Muscle of back (tissue), 11 donors: ENCODE measurements around the gene SLC27A5. TPM values are rescaled to one million over a fixed set of nuclear protein-coding genes. Genes with fewer than 3 reads are reported as not detected.
"Not testable (repeated sequence)": the region's sequence is repeated elsewhere in the genome, so short reads cannot be mapped to it uniquely, and the experiment has no call there.

Experiments used
- DNase-seq, 3 donors: peaks; one replicate each; pipeline versions ENCODE4 v3.0.0 to v3.0.0-alpha.2; 2013
- polyA plus RNA-seq, 10 donors: library from polyadenylated mRNA; unstranded; fragments of 120-200 nt; gene quantifications; one replicate each; pipeline ENCODE4 v1.2.1, GENCODE V29; 2013; ENCODE audit not compliant: insufficient read length in 10 of 10

SLC27A5 gene
- polyA plus RNA-seq, 10 donors, result 2.4 to 5.5 (median 3.9) TPM

- no peak for DNase-seq
Measured at GRCh38 chr19:58498316-58499020, 13.3 kb downstream of the SLC27A5 start.

GRCh38 chr19:58497634-58498170 lies 14.1 kb downstream of the SLC27A5 start:
- DNase-seq, result no peak

- no peak for DNase-seq
Measured at GRCh38 chr19:58492265-58492664, 19.5 kb downstream of the SLC27A5 start.

- DNase-seq, result no peak
Measured at GRCh38 chr19:58491393-58491792, 20.4 kb downstream of the SLC27A5 start.

GRCh38 chr19:58484349-58484748 lies 27.4 kb downstream of the SLC27A5 start:
- not testable (repeated sequence) for DNase-seq

GRCh38 chr19:58483776-58484175 lies 28.0 kb downstream of the SLC27A5 start:
- no peak for DNase-seq

- DNase-seq, result no peak
Measured at GRCh38 chr19:58482372-58482771, 29.4 kb downstream of the SLC27A5 start.

GRCh38 chr19:58480831-58481230 lies 31.0 kb downstream of the SLC27A5 start:
- DNase-seq, result no peak

GRCh38 chr19:58480481-58480830 lies 31.3 kb downstream of the SLC27A5 start:
- DNase-seq, result no peak

GRCh38 chr19:58479736-58480480 lies 31.9 kb downstream of the SLC27A5 start:
- DNase-seq, result no peak

- DNase-seq, result no peak
Measured at GRCh38 chr19:58479303-58479702, 32.5 kb downstream of the SLC27A5 start.

GRCh38 chr19:58477871-58478270 lies 33.9 kb downstream of the SLC27A5 start:
- DNase-seq, result no peak

GRCh38 chr19:58477130-58477529 lies 34.7 kb downstream of the SLC27A5 start:
- DNase-seq, result peak in 1 of 3 donors; percentile 33

GRCh38 chr19:58476498-58477015 lies 35.2 kb downstream of the SLC27A5 start:
- DNase-seq, result no peak

- DNase-seq, result peak; percentile 96 to 99 (median 97)
Measured at GRCh38 chr19:58475714-58476497, 35.9 kb downstream of the SLC27A5 start, which contains the start of gene ZNF446. Gene ZNF446, plus strand, starts transcription at chr19:58476352. Its CDS starts 867 bp downstream, at chr19:58477219.

- DNase-seq, result no peak
Measured at GRCh38 chr19:58474997-58475713, 36.6 kb downstream of the SLC27A5 start.

- DNase-seq, result no peak
Measured at GRCh38 chr19:58474291-58474996, 37.3 kb downstream of the SLC27A5 start.

GRCh38 chr19:58473775-58474174 lies 38.0 kb downstream of the SLC27A5 start:
- no peak for DNase-seq

GRCh38 chr19:58471736-58472135 lies 40.1 kb downstream of the SLC27A5 start:
- no peak for DNase-seq

- DNase-seq, result not testable (repeated sequence)
Measured at GRCh38 chr19:58470837-58471543, 40.8 kb downstream of the SLC27A5 start.
